Smooth muscle cell (in vitro differentiated cells): Measurements from ENCODE around the gene PPOX. TPM values are rescaled to one million over a fixed set of nuclear protein-coding genes. Genes with fewer than 3 reads are reported as not detected.

Source experiments
- DNase-seq: peaks from one replicate; lab custom pipeline; 2025; ENCODE audit not compliant: unreplicated experiment; lab: John Stamatoyannopoulos, UW
- H2AFZ ChIP-seq: fragments of 200-600 bp; sonication (generic); 2 replicates; pipeline ENCODE4 v1.6.0; 2016; ENCODE audit warnings: antibody characterized with exemption, low read depth, mild to moderate bottlenecking
- H3F3A ChIP-seq: fragments of 200-600 bp; sonication (generic); 2 replicates; pipeline ENCODE4 v1.6.0; 2017; ENCODE audit warnings: antibody characterized with exemption, low read depth
- H3K27ac ChIP-seq: fragments of 200-600 bp; sonication (generic); 2 replicates; pipeline ENCODE4 v1.5.1; 2016; ENCODE audit warnings: low read depth, mild to moderate bottlenecking
- H3K27me3 ChIP-seq: fragments of 200-600 bp; sonication (generic); 2 replicates; pipeline ENCODE4 v1.6.1; 2016; ENCODE audit warnings: low read depth, mild to moderate bottlenecking
- H3K36me3 ChIP-seq: fragments of 200-600 bp; sonication (generic); 2 replicates; pipeline ENCODE4 v1.5.1; 2016; ENCODE audit warnings: low read depth
- H3K4me1 ChIP-seq: fragments of 200-600 bp; sonication (generic); 2 replicates; pipeline ENCODE4 v1.5.1; 2016; ENCODE audit warnings: low read depth
- H3K4me2 ChIP-seq: fragments of 200-600 bp; sonication (generic); 2 replicates; pipeline ENCODE4 v1.6.0; 2016; ENCODE audit warnings: mild to moderate bottlenecking
- H3K4me3 ChIP-seq: fragments of 200-600 bp; sonication (generic); 2 replicates; pipeline ENCODE4 v1.5.1; 2016; ENCODE audit warnings: mild to moderate bottlenecking
- H3K79me2 ChIP-seq: fragments of 200-600 bp; sonication (generic); 2 replicates; pipeline ENCODE4 v1.6.0; 2016; ENCODE audit warnings: low read depth, mild to moderate bottlenecking
- H3K9ac ChIP-seq: fragments of 200-600 bp; sonication (generic); 2 replicates; pipeline ENCODE4 v1.6.0; 2016; ENCODE audit warnings: low read depth
- H3K9me3 ChIP-seq: fragments of 200-600 bp; sonication (generic); replicated peaks from 2 replicates; pipeline ENCODE4 v1.5.1; 2016; ENCODE audit warnings: low read depth
- H4K20me1 ChIP-seq: fragments of 200-600 bp; sonication (generic); 2 replicates; pipeline ENCODE4 v1.6.0; 2016; ENCODE audit warnings: low read depth
- WGBS: methylation state at CpG from one replicate; pipeline ENCODE4 v1.1.7; 2016; ENCODE audit warnings: low lambda C conversion rate; 5-methylcytosine and 5-hydroxymethylcytosine counted together
- polyA plus RNA-seq: library from polyadenylated mRNA; unstranded; fragments of >200 nt; fragmentation: Nextera tagmentation; extraction: Ambion mirVana; gene quantifications from 2 replicates; pipeline ENCODE4 v1.2.1, GENCODE V29; 2016
- total RNA-seq: library from RNA; depleted of rRNA; stranded (reverse); fragments of >200 nt; gene quantifications from 2 replicates; pipeline ENCODE4 v1.2.3, GENCODE V29; 2014
- TF ChIP-seq, protein P1 (sequence below): fragments of 200-600 bp; sonication (generic); IDR thresholded peaks from 2 replicates; pipeline ENCODE4 v1.5.1; 2017; ENCODE audit warnings: borderline replicate concordance, mild to moderate bottlenecking, antibody characterized with exemption; ENCODE audit not compliant: insufficient read depth, poor library complexity, severe bottlenecking

The PPOX gene
- total and polyA plus RNA-seq, 2 experiments from 2014 or later = 16.5 to 23.8 TPM

- no peak overlapping the region for H3K27ac ChIP-seq
- TF ChIP-seq, protein P1, sequence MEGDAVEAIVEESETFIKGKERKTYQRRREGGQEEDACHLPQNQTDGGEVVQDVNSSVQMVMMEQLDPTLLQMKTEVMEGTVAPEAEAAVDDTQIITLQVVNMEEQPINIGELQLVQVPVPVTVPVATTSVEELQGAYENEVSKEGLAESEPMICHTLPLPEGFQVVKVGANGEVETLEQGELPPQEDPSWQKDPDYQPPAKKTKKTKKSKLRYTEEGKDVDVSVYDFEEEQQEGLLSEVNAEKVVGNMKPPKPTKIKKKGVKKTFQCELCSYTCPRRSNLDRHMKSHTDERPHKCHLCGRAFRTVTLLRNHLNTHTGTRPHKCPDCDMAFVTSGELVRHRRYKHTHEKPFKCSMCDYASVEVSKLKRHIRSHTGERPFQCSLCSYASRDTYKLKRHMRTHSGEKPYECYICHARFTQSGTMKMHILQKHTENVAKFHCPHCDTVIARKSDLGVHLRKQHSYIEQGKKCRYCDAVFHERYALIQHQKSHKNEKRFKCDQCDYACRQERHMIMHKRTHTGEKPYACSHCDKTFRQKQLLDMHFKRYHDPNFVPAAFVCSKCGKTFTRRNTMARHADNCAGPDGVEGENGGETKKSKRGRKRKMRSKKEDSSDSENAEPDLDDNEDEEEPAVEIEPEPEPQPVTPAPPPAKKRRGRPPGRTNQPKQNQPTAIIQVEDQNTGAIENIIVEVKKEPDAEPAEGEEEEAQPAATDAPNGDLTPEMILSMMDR = peak; percentile 17
Measured at GRCh38 chr1:161180639-161181038, 14.4 kb downstream of the PPOX start.

GRCh38 chr1:161182214-161182613, 16.0 kb downstream of the PPOX start:
- Histone ChIP-seq H3K27me3 (no peaks in the 10 kb centered on the region), H3K27ac (no peak overlapping the region), H3K4me2 (no peak overlapping the region), H3K4me1 (no peaks in the 10 kb centered on the region), H3K9ac (no peak overlapping the region), H3K9me3 (no peaks in the 10 kb centered on the region), H3K36me3 (no peaks in the 10 kb centered on the region), H2AFZ (no peak overlapping the region), H3K79me2 (no peaks in the 10 kb centered on the region), H3K4me3 (no peak overlapping the region), H3F3A (no peaks in the 10 kb centered on the region), H4K20me1 (no peaks in the 10 kb centered on the region)
- DNase-seq = no peak
- TF ChIP-seq, protein P1 = no peak
- WGBS = 92% methylated on average over 1 of the region's 1 CpG

More at GRCh38 chr1:161180639-161181038, 14.4 kb downstream of the PPOX start:
- Histone ChIP-seq H3K79me2 (peaks cover 10% of the 10 kb centered on the region), H3F3A (no peaks in the 10 kb centered on the region), H2AFZ (no peak overlapping the region), H3K36me3 (no peaks in the 10 kb centered on the region), H4K20me1 (no peaks in the 10 kb centered on the region), H3K9ac (no peak overlapping the region), H3K4me1 (peaks cover 7% of the 10 kb centered on the region), H3K4me3 (no peak overlapping the region), H3K4me2 (no peak overlapping the region), H3K27me3 (no peaks in the 10 kb centered on the region), H3K9me3 (no peaks in the 10 kb centered on the region)
- WGBS = 73% methylated on average over 1 of the region's 1 CpG
- no peak for DNase-seq

- H2AFZ ChIP-seq = no peak overlapping the region
- no peak for DNase-seq
- H4K20me1 ChIP-seq = no peaks in the 10 kb centered on the region
- H3K27ac ChIP-seq = peak overlapping the region; percentile 0
- H3K9me3 ChIP-seq = no peaks in the 10 kb centered on the region
- H3K4me2 ChIP-seq = peak overlapping the region; percentile 53
- TF ChIP-seq, protein P1 = no peak
- H3K4me3 ChIP-seq = no peak overlapping the region
- WGBS = 23% methylated on average over 3 of the region's 3 CpGs
- H3F3A ChIP-seq = no peaks in the 10 kb centered on the region
- H3K36me3 ChIP-seq = no peaks in the 10 kb centered on the region
- no peaks in the 10 kb centered on the region for H3K4me1 ChIP-seq
- no peaks in the 10 kb centered on the region for H3K79me2 ChIP-seq
- H3K27me3 ChIP-seq = no peaks in the 10 kb centered on the region
- no peak overlapping the region for H3K9ac ChIP-seq
Measured at GRCh38 chr1:161185282-161185682, 19.1 kb downstream of the PPOX start.

DNA sequence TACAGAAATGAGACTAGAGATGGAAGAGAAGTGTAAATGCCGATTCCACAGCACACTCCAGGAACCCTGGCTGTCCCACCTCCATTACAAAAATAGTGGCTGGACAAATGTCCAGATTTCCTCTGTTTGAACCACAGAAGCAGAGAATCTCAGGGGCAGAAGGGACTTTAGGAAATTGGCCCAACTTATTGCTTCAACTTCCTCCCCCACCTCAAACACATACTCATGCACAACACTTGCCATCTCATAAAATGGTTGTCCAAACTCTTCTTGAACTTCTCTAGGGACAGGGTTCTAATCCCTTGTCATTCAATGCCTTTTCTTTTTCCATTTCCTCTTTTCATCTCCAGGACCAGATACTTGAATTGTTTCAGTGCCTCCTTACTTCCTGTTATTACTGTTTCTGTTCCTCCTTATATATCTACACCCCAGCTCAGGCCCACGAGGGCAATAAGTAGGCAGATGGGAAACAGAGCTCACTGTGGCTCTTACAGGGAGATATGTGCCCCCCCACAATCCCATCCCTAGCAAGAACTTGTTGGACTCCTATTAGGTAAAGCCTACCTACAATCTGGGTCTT, 19.6 kb downstream of the PPOX start:
- Histone ChIP-seq H3K9ac (no peak overlapping the region), H4K20me1 (no peaks in the 10 kb centered on the region), H3F3A (no peaks in the 10 kb centered on the region), H3K36me3 (no peaks in the 10 kb centered on the region), H2AFZ (no peak overlapping the region), H3K4me3 (no peak overlapping the region), H3K27me3 (no peaks in the 10 kb centered on the region), H3K9me3 (no peaks in the 10 kb centered on the region), H3K4me2 (peak overlapping the region; percentile 53), H3K79me2 (no peaks in the 10 kb centered on the region), H3K27ac (peak overlapping the region; percentile 0), H3K4me1 (no peaks in the 10 kb centered on the region)
- DNase-seq = no peak
- 59% methylated on average over 2 of the region's 2 CpGs for WGBS
- TF ChIP-seq, protein P1 = no peak
